GM18498 (cell line): ENCODE data around the gene AHDC1.
"Not testable (repeated sequence)": the region's sequence is repeated elsewhere in the genome, so short reads cannot be mapped to it uniquely, and the experiment has no call there.

Source experiments
- ATAC-seq: cut with Tn5 transposase; IDR thresholded peaks from one replicate; pipeline ENCODE4 v1.9.1; 2021; ENCODE audit warnings: mild to moderate bottlenecking, moderate library complexity; ENCODE audit not compliant: unreplicated experiment

Gene AHDC1

DNA sequence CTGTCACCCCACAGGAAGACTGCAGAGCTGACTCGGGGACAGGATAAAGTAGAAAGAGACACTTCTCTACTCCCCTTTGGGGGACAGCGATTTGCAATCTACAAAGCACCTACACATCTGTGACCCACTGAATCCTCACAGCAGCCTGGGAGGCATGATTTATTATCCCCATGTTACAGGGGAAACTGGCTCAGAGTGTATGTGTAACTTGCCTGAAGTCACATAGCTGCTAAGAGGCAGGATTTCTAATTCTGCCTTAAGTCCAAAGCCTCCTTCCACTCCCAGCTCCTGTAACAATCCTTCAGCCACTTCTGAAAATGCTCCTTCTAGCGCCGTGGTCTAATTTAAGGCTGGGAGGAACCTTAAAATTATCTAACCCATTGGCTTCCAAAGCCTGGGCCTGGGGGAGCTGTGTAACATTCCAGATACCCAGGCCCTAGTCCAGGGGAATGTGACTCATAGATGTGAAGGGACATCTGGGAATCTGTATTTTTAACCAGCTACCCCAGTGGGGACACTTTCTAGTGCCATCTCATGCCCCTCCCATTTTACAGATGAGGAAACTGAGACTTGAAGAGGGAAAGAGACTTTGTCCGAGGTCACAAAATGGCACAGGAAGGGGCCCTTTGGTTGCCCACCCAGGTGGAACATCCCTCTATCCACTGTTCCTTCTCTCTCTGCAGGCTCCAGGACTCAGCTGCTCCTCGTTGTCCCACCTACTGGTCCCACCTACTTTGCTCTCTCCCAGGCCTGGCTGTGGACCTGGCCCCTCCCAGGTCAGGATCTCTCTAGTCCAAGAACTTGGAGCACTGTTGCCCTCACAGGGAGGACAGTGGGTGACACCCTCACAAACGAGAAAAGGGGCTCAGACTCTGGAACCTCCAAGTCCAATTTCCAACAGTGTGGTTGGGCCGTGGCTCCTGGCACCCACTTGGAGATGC lies 48.9 kb downstream of the AHDC1 start:
- ATAC-seq: no peak

DNA sequence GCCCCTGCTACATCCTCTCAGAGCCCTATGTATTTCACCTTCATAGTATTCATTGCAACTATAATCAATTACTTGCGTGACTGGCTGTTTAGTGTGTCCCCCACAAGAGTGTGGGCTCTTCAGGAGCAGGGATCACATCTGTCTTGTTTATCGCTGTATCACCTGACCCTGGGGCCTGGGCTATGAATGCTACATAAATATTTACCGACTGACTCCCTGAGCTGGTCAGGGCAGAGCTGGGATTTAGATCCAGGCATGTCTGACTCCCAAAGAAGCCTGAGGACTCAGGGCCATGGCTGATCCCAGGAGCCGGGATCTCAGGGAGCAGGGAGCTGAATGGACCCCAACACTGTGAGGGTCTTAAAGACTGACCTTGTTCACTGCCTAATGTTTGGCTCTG lies 49.7 kb downstream of the AHDC1 start:
- ATAC-seq: no peak

DNA sequence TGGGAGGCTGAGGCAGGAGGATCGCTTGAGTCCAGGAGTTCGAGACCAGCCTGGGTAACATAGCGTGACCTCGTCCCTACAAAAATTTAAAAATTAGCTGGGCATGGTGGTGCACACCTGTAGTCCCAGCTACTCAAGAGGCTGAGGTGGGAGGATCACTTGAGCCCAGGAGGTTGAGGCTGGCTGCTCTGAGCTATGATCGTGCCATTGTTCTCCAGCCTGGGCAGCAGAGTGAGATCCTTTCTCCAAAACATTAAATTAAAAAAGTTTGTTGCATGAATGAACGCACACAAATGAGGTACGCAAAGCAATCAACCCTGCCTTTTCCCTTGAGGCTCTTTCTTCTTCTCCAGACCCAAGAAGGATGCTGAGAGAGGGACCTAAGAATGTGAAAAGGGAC lies 50.1 kb downstream of the AHDC1 start:
- not testable (repeated sequence) for ATAC-seq

DNA sequence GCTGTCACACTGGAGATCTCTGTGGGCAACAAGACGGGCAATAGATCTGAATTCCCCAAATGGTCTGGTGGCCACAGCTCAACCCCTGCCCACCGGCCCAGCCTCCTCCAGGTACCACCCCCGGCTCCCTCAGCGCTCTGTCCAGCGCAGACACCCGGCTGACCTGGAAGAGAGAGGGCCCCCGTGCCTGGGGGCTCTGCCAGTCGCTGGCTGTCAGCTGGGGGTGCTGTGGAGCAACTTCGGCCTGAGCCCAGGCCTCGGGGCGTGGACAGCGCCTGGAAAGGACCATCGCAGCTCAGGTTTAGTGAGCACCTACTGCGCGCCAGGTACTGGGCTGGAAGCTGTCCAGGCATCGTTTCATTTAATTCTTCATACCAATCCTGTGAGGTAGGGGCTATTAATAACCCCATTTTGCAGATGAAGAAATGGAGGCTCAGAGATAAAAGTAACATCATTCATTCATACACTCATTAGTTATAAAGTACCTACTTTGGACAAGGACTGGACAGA lies 51.0 kb downstream of the AHDC1 start:
- no peak for ATAC-seq

DNA sequence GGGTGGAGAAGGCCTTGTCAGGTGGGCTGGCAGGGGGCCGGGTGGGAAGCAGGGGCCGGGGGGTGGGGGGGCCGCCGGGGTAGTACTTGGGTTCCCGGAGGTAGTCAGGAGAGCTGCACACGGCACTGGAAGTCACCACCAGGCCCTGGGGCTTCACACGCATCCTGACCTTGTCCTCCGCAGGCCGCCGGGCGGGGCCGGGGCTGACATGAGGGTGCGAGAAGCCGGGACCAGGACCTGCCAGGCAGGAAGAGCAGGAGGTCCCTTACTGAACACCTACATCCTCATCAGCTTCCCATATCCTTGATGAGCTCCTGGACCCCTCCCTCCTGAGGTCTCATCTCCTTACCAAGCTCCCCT lies 52.0 kb downstream of the AHDC1 start:
- no peak for ATAC-seq

DNA sequence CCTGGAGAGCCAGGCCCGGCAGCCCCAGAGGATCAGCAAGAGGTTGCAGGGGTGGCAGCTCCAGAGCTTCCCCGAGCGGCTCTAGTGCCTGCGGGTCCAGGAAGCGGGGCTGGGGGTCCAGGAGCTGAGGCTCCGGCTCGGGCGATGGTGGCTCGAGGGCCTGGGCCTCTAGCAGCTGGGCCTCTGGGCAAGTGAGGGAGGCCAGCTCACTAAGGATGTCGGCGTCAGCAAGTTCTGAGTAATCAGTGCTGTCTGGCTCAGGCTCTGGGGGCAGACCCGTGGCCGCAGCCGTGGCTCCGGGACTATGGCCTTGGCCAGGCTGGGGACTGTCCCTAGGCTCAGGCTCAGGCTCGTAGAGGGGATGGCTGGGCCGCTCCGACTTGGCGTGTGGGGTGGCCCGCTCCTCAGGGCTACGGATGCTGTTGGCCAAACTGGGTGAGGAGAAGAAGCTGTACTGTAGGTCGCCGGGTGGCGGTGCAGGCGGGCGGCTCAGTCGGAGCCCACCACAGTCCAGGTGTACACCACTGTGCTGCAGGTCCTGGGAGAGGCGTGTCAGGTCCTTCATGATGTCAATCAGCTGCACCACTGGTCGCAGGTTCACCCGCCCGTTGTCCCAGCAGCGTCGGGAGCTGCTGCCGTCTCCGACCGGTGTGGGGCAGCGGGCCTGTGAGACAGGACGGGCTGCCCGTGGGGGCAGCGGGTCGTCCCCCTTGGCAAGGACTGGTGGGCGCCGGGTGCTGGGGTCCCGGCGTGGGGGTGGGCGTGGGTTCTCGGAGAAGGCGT lies 52.6 kb downstream of the AHDC1 start:
- no peak for ATAC-seq

DNA sequence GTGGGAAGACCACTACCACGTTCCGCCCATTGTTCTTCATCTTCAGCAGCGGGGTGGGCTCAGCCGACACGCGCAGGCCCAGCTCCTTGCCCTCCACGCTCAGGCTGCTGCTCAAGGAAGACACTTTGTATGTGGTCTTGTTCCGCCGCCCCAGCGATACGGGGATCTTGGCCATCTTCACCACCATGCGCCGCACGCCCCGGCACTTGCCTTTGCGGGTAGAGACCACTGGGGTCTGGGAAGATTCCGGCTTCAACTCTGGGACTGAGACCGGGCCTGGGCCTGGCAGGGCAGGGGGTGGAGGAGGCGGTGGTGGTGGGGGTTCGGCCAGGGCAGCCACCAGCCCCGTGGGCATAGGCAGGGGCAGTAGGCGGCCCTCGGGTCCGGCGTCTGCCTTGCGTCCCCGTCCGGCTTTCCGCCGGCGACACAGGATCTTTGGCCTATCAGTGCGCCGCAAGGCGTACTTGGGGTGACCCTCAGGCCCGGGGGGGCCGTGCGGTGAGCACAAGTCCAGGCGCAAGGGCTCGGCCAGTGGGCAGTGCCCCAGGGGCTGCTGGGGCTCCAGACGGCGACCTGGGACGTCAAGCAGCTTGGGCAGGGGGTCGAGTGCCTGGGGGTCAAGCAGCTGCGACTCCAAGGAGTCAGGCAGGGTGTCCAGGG lies 53.3 kb downstream of the AHDC1 start:
- ATAC-seq: no peak

DNA sequence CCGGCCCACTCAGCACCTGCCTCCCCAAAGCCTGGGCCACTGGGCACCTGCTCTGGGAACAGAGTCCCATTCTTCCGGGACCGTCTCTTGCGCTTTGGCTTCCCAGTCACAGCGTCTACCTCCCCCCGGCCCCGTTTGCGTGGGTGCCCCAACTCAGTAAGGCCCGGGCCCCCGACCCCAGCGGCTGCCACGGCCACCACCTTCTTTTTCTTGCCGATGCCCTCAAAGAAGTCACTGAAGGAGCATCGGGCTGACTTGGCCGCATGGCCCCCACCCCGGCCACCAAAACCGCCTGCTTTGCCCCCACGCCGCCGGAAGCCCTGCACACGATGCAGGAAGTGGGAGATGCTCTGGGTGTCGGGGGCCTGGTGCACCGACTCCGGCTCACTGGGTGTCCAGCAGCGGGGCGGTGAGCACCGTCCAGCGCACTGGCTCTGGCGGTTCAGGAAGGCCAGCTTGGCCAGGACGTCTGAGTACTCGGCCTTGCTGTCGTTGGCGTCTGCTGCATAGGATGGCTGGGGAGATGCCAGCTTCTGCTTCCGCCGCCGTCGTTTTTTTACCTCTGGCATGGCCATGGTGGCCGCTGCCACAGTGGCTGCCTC lies 54.0 kb downstream of the AHDC1 start:
- ATAC-seq: no peak

DNA sequence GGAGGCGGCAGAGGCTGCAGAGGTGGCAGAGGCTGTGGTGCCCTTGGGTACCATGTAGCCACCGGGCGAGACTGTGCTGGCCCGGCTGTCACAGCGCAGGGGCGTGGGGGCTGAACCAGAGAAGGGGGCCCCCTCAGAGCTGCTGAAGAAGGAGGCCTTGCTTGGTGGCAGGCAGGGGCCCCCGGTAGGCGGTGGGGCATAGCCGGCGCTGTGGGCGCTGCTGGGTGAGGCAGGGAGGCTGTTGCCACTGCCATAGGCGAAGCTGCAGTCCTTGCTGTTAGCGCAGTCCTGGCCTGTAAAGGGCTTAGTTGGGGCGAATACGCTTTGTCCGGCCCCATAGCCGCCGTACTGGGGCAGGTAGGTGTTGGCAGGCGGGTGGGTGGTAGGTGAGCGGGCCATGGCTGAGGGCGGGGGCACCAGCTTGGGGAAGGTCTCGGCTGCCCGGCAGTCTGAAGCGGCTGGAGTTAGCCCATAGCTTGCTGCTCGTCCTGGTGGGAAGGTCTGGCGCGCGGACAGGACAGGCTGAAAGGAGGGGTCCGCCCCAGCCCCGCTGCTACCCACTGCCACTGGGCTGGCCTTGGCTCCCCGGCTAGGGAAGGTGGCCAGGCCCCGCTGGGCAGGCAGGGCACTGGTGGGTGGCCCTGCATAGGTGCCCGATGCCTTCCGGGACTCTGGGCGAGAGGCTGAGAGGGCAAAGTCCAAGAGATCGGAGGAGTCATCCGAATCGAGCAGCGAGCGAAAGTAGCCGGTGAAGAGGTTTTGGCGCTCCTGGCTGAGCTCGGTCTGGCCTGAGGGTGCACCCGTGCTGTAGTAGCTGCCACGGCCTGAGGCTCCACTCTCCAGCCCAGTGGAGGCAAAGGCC lies 54.9 kb downstream of the AHDC1 start:
- ATAC-seq: no peak

DNA sequence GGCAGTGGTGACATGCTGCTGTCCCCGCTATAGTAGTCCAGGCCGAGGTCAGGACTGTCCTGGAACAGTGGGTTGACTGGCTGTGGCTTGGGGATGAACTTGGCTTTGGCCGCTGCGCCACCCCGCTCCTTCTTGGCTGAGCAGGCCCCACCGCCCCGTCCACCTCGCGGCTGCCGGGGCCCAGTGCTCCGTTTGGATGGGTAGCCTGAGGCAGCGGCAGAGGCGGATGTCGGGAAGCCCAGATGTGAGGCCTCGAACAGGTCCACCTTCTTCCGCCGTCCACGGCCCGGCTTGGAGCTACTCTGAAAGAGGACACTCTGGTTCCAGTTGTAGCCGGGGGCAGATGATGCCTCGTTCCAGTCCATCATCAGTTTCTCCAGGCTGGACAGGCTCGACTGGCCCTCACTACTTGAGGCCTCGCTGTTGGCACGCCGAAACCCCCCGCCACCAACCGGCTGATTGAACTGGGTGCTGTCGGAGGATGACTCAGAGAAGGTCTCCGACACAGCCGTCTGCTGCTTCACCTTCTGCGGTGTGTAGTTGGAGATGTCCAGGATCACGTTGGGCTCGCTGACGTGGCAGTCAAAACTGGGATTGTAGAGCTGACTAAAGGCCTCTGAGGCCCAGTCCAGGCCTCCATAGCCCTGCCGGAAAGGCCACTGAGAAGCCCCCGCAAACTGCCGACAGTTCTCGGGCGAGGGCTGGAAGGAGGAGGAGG lies 55.6 kb downstream of the AHDC1 start:
- no peak for ATAC-seq

DNA sequence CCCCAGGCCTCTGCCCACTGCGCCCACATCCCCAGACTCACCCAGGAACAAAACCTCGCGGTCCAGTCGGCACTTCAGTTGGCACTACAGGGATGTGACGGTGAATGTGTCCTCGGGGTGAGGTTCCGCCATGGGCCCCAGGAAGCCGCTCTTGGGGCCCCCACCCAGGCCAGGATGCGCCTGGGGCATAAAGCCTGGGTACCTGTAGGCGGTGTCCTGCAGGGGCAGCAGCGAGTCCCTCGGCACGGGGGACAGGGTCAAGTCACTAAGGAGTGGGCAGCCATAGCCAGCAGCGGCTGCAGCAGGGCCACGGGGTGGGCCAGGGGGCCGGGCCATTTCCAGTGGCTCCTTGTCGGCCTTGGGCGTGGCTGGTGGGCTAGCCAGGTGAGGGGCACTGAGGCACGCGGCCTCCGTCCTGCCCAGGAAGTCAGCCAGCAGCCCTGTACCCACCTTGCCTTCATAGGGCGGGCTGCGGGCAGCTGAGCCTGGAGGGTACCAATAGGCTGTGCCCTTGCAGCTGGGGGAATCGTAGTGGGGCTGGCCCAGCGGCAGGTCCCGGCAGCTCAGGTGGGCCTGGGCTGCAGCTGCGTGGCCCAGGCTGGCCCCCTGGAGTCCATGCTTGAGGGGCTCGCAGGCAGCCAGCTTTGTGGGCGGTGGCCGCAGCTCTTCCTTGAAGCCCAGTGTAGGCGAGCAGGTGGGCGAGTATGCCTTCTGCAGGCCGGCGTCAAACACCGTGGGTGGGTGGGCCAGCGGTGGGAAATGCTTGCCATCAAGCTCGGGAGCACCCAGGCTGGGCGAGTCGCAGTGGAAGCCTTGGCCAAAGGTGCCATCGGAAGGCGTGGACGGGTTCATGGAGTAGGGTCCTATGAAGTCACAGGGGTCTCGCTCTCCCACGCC lies 56.5 kb downstream of the AHDC1 start:
- no peak for ATAC-seq

DNA sequence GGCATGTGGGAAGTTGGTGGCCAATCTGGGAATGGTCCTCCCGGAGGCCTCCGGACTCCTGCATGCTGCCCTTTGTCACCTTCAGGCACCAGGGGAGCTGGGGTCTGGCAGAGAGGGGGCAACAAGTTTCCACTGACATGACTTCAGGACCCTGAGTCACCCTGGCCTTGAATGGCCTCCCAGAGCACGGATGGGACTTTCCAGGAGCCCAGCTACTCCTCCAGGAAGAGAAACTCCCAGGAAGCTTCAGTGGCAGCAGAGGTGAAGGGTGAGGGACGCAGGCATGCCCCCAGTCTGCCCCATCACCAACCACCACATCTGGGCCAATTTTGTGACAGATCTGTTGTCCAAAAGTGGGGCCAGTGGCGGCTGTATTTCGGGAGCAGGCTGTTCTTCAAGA lies 58.1 kb downstream of the AHDC1 start:
- ATAC-seq: no peak

DNA sequence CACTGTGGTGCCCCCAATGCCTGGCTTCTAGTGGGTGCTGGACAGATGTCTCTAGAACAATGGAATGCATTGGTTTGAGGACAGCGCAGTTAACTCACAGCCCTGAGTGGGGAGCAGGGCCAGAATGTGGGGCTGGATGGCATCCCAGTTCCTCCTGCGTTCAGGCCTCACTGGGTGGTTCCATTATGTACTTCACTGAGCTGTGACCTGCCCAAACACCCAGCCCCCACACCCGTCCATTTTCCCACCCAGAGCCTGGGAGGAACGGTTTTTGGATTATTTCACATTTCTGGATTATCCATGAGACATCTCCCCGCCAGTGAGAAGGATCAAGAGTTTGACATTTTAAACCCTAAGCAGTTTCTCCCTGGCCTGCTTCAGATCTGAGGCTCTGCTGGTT lies 58.7 kb downstream of the AHDC1 start:
- ATAC-seq: no peak

DNA sequence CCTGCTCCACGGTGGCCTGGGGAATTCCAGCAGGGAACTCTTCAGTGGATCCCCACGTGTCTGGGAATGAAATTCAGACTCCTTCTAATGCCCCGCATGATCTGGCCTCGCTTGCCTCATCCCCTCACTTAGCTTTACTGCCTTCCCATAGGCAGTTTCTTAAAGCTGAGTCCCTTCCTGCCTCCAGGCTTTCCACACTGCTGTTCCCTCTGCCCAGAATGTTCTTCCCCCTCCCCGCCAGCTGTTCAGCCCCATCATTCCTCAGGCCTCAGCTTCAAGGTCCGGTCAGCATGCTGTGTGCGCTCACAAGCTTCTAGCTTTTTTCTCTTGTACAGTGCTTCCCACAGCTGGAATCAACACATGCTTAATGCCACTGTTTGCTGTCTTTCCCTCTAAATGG lies 59.1 kb downstream of the AHDC1 start:
- no peak for ATAC-seq

DNA sequence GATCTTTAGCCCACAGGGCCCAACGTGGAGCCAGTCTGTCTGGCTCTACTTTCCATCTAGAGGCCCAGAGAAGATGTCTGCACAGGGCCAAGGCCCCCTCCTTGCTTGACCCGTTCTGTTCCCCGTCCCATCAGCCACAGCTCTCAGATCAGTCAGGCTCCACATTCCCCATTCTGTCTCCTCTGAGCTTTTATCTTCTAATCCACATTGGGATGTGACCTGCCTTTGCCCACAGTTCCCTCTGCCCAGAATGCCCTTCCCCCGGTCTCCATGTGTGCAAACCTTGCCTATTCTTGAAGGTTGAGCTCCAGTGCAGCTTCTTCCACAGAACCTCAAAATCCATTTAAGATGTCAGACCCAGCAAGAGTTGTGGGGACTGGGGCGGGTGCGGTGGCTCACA lies 60.7 kb downstream of the AHDC1 start:
- ATAC-seq: no peak

DNA sequence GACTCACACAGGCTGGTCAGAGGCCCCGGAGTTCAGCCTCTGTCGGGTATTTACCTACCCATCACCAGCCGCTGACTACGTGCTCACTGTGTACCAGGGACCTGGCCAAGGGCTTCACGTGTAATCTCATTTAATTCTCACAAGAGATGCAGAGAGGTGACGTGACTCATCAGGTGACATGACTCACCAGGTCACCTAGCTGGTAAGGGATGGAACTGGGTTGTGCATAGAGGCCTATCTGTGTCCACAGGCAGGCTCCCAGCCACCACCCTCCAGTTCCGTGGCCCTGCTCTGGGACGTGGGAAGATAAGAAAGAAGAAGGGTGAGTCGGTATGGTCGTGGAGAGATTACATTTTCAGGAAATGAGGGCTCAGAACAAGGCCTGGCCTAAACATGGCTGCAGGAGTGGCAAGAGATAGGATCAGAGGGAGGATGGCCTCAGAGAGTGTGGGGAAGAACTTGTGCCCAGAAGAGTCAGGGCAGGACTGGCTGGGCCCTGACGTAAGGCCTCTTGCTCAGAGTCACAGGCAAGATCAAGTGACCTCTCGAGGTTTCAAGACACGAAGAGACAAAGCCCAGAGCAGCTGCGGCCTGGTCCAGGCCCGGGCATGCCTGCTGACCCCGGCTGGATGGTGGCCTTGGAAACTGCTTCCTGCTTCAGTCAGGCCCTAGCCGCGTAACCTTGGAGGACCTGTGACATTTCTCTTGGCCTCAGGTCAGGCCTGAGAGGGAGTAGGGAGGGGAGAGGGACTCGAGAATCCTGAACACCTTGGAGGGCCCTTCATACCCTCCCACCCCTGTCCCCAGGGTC lies 61.3 kb downstream of the AHDC1 start:
- ATAC-seq: no peak
